ENCODE data around the gene HCRT. TPM values are rescaled to one million over a fixed set of nuclear protein-coding genes. Genes with fewer than 3 reads are reported as not detected.
"Not testable (repeated sequence)": the region's sequence is repeated elsewhere in the genome, so short reads cannot be mapped to it uniquely, and the experiment has no call there.

Gene HCRT
- total RNA-seq, 1 experiment from 2014 or later, result not detected

DNA sequence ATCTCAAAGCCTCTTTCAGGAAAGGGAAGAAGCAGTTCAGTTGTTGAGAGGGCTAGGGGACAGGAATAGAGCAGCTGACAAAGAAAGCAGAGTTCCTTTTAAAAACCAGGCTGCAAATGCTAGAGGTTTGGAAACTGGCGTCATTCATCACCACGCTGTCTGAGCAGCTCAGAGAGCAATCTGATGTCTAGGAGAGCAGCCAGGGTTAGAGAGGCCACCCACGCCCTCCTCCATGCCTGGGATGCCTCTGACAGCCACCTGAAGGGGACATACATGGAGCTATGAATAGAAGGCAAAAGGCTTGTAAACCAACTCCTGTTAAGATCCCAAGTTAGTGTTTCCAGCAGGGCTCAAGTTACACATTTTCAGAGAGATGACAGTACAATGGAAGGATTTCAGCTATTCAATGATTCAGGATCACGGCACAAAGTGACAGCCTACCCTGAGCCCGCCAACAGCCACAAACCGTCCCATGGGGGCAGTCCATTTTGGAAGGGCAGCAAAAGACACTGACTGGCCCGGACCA lies 42.8 kb downstream of the HCRT start:
- Histone ChIP-seq H3K9me2 (replicated peaks; ENCODE audit: low read length) (no peaks in the 10 kb centered on the region), H3K9ac (ENCODE audit: low read length) (no peak overlapping the region), H3K27ac (ENCODE audit: low read length) (no peak overlapping the region), H2AFZ (ENCODE audit: low read length) (no peak overlapping the region), H3F3A (ENCODE audit: low read length, unreplicated experiment) (no peaks in the 10 kb centered on the region), H3K9me3 (ENCODE audit: low read length) (no peaks in the 10 kb centered on the region), H3K36me3 (ENCODE audit: low read depth, low read length) (no peaks in the 10 kb centered on the region), H3K4me3 (ENCODE audit: low read length) (no peak overlapping the region), H3K79me2 (ENCODE audit: low read length) (no peaks in the 10 kb centered on the region), H4K20me1 (ENCODE audit: low read length) (no peaks in the 10 kb centered on the region), H3K4me2 (ENCODE audit: low read length) (no peak overlapping the region), H3K27me3 (ENCODE audit: low read length) (no peaks in the 10 kb centered on the region), H3K4me1 (ENCODE audit: insufficient read depth, low read length) (no peaks in the 10 kb centered on the region)
- TF ChIP-seq, protein P1, sequence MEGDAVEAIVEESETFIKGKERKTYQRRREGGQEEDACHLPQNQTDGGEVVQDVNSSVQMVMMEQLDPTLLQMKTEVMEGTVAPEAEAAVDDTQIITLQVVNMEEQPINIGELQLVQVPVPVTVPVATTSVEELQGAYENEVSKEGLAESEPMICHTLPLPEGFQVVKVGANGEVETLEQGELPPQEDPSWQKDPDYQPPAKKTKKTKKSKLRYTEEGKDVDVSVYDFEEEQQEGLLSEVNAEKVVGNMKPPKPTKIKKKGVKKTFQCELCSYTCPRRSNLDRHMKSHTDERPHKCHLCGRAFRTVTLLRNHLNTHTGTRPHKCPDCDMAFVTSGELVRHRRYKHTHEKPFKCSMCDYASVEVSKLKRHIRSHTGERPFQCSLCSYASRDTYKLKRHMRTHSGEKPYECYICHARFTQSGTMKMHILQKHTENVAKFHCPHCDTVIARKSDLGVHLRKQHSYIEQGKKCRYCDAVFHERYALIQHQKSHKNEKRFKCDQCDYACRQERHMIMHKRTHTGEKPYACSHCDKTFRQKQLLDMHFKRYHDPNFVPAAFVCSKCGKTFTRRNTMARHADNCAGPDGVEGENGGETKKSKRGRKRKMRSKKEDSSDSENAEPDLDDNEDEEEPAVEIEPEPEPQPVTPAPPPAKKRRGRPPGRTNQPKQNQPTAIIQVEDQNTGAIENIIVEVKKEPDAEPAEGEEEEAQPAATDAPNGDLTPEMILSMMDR (conservative IDR thresholded peaks at IDR 0.05; ENCODE audit: low read depth, low read length), result no peak
- TF ChIP-seq EZH2phosphoT487 (IDR thresholded peaks at IDR 0.05; ENCODE audit: borderline replicate concordance, low read length) (no peak), EZH2 (IDR thresholded peaks at IDR 0.05; ENCODE audit: low read length, unreplicated experiment) (no peak)
- BruUV-seq (replicated peaks), result no TSS peak
- POLR2A ChIA-PET (ENCODE audit: unreplicated experiment), result no interaction called here
- ATAC-seq, result no peak
- intact Hi-C loops (cut with micrococcal nuclease), result no loop called here
- DNase-seq, result no peak
- CTCF ChIA-PET, result no interaction called here

DNA sequence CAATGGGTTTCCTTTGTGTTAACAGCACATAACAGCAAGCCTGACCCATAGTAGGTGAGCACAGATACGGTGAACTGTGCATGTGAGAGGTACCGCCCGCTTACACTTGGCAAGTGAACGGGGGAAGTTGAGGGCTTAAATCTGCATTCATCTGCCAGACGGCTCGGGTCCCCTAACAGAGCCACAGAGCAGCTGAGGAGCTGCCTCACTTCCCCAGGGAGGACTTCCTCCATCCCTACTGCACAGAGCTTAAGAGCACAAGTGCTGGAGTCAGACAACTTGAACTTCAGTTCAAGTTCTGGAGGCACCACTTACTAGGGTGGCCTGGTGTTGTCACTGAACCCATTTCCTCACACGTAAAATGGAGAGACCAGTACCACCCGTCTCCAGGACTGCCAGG lies 43.9 kb downstream of the HCRT start:
- H3K79me2 ChIP-seq (ENCODE audit: low read length), result no peaks in the 10 kb centered on the region
- no peak overlapping the region for H3K9ac ChIP-seq (ENCODE audit: low read length)
- intact Hi-C loops (cut with micrococcal nuclease), result no loop called here
- BruUV-seq (replicated peaks), result no TSS peak
- no peak overlapping the region for H2AFZ ChIP-seq (ENCODE audit: low read length)
- no peak overlapping the region for H3K27ac ChIP-seq (ENCODE audit: low read length)
- H3K9me3 ChIP-seq (ENCODE audit: low read length), result no peaks in the 10 kb centered on the region
- no peaks in the 10 kb centered on the region for H3K27me3 ChIP-seq (ENCODE audit: low read length)
- H3K9me2 ChIP-seq (replicated peaks; ENCODE audit: low read length), result no peaks in the 10 kb centered on the region
- CTCF ChIA-PET, result no interaction called here
- H4K20me1 ChIP-seq (ENCODE audit: low read length), result no peaks in the 10 kb centered on the region
- no peaks in the 10 kb centered on the region for H3K4me1 ChIP-seq (ENCODE audit: insufficient read depth, low read length)
- no peak overlapping the region for H3K4me2 ChIP-seq (ENCODE audit: low read length)
- POLR2A ChIA-PET (ENCODE audit: unreplicated experiment), result no interaction called here
- no peaks in the 10 kb centered on the region for H3K36me3 ChIP-seq (ENCODE audit: low read depth, low read length)
- H3F3A ChIP-seq (ENCODE audit: low read length, unreplicated experiment), result no peaks in the 10 kb centered on the region
- TF ChIP-seq, protein P1 (conservative IDR thresholded peaks at IDR 0.05; ENCODE audit: low read depth, low read length), result no peak
- TF ChIP-seq EZH2 (IDR thresholded peaks at IDR 0.05; ENCODE audit: low read length, unreplicated experiment) (no peak), EZH2phosphoT487 (IDR thresholded peaks at IDR 0.05; ENCODE audit: borderline replicate concordance, low read length) (no peak)
- ATAC-seq, result no peak
- H3K4me3 ChIP-seq (ENCODE audit: low read length), result no peak overlapping the region
- no peak for DNase-seq

- H3K27me3 ChIP-seq (ENCODE audit: low read length); BruUV-seq (replicated peaks); H3K36me3 ChIP-seq (ENCODE audit: low read depth, low read length); H3K9ac ChIP-seq (ENCODE audit: low read length); H3F3A ChIP-seq (ENCODE audit: low read length, unreplicated experiment); H3K9me2 ChIP-seq (replicated peaks; ENCODE audit: low read length); ATAC-seq; H3K79me2 ChIP-seq (ENCODE audit: low read length); H3K27ac ChIP-seq (ENCODE audit: low read length); intact Hi-C loops (cut with micrococcal nuclease); H3K9me3 ChIP-seq (ENCODE audit: low read length); H4K20me1 ChIP-seq (ENCODE audit: low read length); H2AFZ ChIP-seq (ENCODE audit: low read length); H3K4me2 ChIP-seq (ENCODE audit: low read length); CTCF ChIA-PET; POLR2A ChIA-PET (ENCODE audit: unreplicated experiment); H3K4me1 ChIP-seq (ENCODE audit: insufficient read depth, low read length); DNase-seq; H3K4me3 ChIP-seq (ENCODE audit: low read length): not testable (repeated sequence)
Measured at GRCh38 chr17:42140690-42141089, 44.6 kb downstream of the HCRT start.
